ENCODE results near the gene EDA. TPM values are rescaled to one million over a fixed set of nuclear protein-coding genes. Genes with fewer than 3 reads are reported as not detected.

EDA gene
- total RNA-seq, 1 donor from 2014 or later: 1.6 TPM

DNA sequence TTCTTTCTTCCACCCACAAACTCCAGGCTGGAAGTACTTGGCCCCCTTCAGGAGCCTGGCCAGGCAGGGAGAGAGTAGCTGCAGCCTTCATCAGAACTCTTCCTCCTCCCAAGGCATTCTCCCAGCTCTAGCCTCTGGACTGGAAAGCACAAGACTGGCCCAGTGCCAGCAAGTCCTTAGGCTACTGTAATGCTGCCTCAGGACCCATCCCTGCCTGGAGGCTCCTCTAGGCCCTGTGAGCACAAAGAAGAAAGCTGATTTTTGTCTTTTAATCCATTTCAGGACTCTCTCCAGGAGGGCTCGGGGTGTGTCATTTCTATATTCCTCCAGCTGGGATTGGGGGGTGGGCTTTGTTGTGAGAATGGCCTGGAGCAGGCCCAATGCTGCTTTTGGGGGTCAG lies 423.0 kb downstream of the EDA start:
- no peak for DNase-seq (ENCODE audit: low read depth)
- TF ChIP-seq CTCF (conservative IDR thresholded peaks at IDR 0.05; ENCODE audit: low read depth, low read length): no peak
- H3K4me3 ChIP-seq (ENCODE audit: low read depth, low read length): no peak overlapping the region

DNA sequence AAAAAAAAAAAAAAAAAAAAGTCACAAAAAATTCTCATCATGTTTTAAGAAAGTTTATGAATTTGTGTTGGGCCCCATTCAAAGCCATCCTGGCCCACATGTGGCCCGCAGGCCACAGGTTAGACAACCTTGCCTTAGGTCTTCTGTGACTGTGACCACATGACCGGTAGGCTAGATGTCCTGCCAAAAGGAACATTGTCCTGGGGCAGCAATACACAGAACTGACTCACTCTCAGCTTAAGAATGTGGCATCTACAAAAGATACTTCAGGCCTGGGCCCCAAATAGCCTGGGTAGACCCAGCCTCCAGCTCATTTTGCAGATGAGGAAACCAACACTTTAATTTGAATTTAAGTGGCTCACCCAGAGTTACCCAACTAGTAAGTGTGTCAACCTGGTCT lies 423.8 kb downstream of the EDA start:
- DNase-seq (ENCODE audit: low read depth): no peak
- no peak for TF ChIP-seq CTCF (conservative IDR thresholded peaks at IDR 0.05; ENCODE audit: low read depth, low read length)
- H3K4me3 ChIP-seq (ENCODE audit: low read depth, low read length): no peak overlapping the region

DNA sequence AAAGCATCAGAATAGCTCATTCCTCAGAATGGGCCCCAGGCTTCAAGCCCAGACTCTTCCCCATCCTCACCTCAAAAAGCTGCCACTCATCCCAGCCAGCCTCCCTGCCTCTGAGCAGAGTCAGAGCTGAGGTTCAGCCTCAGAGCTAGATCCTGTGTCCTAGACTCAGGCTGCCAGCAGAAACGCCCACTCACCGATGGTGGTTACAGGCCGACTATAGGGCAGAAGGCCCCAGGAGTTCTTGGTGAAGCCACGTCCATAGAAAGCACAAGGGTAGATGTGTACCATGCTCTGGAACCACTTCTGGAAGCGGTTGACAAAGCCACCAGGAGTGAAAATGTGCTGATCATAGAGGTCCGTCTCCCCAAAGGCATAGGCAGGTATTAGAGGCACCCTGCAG lies 426.1 kb downstream of the EDA start:
- no peak for TF ChIP-seq CTCF (conservative IDR thresholded peaks at IDR 0.05; ENCODE audit: low read depth, low read length)
- DNase-seq (ENCODE audit: low read depth): no peak
- H3K4me3 ChIP-seq (ENCODE audit: low read depth, low read length): no peak overlapping the region

DNA sequence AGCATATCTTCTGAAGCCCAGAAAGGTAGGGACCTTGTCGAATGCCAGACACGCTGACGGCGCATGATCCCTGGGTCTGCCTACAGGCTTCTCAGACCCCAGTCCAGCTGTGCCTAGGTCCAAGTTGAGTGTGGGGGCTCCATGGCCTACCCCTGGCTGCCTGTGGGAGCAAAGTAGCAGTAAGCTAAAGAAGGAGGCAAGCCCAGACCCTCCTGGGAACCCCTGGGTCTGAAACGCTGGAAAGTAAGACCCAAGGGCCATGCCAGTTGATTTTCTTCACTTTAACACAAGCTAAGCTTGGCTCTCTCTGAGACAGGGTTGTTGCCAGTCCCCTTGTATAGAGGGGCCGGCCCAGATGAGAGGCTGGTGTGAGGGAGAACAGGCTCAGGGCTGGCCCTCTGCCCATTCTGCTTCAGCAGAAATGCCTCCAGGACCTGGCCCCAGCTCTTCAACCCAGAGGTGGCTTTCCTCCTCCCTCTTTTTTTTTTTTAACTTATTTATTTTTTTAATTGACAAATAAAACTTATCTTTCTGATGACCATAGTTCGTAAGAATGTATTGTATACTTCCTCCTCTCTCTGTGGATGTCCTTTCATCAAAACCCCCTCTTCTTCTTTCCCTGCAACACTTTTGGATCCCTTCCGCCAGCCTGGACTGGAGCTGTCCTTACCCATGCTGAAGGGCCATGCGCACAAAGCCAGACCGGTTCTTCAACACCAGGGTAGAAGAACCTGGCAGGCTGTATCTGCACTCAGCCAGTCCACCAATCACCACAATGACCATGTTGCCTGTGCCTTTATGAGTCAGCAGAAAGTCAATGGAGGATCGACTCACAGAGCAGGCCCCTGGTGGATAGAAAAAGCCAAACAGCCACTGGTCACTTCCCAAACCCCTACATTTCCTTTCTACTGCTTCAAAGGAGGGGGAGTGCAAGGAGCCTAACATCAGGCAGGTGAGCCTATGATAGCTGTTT lies 426.8 kb downstream of the EDA start:
- no peak for DNase-seq (ENCODE audit: low read depth)
- no peak for TF ChIP-seq CTCF (conservative IDR thresholded peaks at IDR 0.05; ENCODE audit: low read depth, low read length)
- no peak overlapping the region for H3K4me3 ChIP-seq (ENCODE audit: low read depth, low read length)

DNA sequence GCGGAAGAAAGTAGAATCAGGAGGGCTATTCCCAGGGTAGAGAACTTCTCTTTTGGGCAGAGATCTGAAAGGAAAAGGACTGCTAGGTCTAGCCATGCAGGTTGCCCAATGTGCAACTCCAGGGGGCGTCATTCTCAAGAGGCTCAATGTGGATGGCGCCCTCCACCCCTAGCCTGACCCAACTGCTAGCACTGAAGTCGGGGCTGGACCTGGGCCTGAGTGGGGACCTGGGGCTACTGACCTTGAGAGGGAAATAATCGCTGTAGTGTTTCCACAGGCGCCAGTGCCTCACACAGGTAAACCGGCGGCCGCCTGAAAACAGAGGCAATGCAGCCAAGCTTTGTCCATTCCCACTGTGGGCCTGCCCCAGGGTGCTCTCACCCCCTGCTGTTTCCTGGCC lies 427.8 kb downstream of the EDA start:
- no peak for DNase-seq (ENCODE audit: low read depth)
- no peak for TF ChIP-seq CTCF (conservative IDR thresholded peaks at IDR 0.05; ENCODE audit: low read depth, low read length)
- no peak overlapping the region for H3K4me3 ChIP-seq (ENCODE audit: low read depth, low read length)

DNA sequence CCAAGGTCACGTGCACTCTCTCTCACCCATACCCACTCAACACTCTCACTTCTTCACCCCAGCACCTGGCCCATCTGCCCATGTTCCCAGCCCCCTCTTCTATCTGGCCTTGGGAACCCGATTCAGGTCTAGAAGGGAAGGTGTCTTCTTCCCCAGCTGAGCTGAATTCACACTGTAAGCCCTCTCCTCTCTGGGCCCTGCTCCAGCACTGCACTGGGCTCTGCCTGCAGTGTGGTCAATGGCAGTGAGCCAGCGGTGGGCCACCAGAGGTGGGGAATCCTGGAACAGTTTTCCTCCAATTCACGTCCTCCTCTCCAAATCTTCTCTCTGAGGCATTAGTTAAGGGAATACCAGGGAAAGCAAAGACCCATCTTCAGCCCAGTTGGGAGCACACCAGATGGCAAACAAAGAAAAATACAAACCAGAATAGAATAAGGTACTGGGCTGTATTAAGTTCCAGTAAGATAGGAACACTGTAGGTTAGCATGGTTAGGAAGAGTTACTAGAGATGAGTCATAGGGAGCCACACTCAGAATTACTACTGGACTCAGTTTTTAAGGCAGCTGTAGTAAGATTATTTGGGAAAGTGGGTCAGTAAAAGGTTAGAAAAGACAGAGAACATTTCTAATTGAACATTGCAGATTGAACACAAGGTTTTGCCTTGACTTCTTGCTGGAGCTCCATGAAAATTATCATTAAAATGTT lies 428.8 kb downstream of the EDA start:
- DNase-seq (ENCODE audit: low read depth): no peak
- TF ChIP-seq CTCF (conservative IDR thresholded peaks at IDR 0.05; ENCODE audit: low read depth, low read length): no peak
- H3K4me3 ChIP-seq (ENCODE audit: low read depth, low read length): no peak overlapping the region
